ENCODE results near the gene ELFN2.
A peak's percentile ranks its signal among the peaks of the same experiment; 100 is the strongest.

ELFN2 gene

DNA sequence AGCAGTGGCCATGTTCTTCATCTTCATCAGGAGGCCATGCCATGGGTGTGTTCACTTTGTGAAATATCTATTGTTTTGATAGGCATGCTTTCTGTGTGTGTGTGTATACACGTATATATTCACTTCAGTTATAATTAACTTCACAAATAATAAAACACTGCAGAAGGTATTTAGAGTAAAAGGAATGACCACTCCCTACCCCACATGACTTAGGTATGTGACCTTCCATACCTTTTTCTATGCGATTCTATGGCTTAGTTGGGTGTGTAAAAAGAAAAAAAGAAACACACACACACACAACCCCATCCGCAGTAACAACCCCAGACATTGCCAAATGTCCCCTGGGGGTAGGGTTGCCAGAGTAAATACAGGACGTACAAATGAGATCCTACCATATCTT, 73.0 kb downstream of the ELFN2 start:
- DNase-seq = no peak

DNA sequence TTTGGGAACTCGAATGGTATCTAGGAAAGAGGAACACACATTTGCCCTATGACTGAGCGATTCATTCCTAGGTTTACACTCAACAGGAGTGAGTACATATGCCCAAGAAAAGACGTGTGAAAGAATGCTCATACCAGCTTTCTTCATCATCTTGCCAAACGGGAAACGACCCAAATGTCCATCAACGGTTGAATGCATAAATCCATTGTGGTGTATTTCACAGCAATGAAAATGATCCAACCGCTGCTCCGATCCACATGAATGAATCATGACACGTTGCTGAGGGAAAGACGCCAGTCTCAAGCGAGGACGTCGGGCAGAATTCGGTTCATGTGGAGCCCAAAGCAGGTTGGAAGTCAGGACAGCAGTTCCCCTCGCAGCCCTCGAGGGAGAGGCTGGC, 73.4 kb downstream of the ELFN2 start:
- no peak for DNase-seq

DNA sequence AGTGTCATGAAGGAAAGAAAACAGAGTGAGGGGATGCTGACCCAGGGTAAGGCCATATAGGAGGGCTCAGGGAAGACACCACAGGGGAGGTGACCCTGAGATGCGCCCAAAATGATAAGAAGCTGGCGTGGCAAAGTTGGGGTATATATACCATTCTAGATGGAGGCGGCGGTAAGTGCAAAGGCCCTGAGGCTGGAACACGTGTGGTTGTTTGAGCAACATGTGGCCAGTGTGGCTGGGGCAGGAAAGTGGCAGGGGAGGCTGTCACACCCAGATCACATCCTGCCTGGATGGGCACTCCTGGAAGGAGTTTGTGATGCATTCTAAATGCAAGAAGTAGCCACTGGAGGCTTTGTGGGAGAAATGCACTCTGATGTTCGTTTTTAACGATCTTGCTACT, 74.8 kb downstream of the ELFN2 start:
- DNase-seq = no peak

DNA sequence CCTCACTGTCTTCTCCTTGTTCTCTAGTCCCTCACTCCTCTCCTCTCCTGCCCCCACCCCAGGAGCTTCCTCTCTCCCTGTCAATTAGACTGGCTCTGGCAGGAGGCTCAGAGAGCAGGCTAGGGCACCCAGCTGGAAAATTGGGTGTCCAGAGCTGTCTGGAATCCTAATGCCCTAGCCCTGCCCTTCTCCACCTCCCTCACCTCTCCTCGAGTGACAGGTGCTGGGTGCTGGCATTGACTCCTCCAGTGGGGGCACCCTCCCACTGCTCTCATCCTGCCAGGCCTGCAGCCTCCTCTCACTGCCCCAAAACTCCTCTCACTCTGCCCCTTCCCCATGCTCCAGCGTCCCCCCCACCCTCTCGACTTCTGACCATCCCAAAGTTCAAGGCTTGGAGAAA, 76.0 kb downstream of the ELFN2 start:
- DNase-seq = no peak

DNA sequence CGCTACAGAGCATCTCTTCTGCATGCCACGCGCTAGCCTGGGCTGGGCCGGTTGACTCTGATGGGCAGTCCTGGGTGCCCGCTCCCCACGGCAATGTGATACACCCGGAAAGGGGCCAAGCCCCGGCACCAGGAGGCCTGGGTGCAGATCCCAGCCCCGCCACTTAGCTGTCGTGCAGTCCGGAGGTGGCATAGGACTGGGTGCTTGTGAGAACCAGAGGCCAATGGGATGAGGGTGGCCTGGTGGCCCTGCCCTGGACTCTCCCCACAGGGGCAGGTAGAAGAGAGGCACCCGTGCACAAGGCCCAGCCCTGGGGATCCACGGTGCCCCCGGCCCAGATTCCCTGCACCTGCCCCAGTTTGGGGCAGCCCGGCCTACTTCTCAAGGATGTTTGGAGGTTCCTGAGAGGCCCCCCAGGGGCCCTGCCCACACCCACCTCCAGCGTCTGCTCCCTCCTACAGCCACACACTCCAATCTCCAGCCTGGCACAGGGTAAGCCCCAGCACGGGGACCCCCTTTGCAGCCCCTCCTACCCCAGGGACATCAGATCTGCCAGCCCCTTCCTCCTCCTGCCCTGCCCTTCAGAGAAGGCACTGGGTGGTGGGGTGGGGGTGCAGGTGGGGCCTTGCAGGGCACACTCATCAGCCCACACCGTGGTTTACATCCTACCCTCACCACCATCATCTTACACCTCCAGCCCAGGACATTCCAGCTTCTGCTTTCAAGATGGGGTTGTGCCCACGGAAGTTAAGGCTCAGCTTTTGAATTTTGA, 78.0 kb downstream of the ELFN2 start:
- no peak for DNase-seq

DNA sequence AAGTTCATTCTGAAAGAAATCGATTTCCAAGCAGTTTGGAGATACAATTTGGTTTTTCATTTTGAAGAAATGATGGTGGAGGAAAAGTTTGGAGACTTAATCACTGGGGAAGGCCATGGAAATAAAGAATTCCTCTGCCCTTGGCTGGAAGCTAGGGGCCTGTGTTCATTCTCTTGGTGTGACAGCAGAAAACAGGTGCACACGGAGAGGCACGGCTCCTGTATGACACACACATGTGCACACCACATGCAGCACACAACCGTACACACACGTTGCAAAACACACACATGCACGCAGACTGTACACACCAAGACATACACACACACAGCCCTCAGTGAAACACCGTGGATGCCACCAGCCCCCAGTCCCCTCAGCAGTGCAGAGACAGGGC, 80.8 kb downstream of the ELFN2 start:
- DNase-seq = no peak

DNA sequence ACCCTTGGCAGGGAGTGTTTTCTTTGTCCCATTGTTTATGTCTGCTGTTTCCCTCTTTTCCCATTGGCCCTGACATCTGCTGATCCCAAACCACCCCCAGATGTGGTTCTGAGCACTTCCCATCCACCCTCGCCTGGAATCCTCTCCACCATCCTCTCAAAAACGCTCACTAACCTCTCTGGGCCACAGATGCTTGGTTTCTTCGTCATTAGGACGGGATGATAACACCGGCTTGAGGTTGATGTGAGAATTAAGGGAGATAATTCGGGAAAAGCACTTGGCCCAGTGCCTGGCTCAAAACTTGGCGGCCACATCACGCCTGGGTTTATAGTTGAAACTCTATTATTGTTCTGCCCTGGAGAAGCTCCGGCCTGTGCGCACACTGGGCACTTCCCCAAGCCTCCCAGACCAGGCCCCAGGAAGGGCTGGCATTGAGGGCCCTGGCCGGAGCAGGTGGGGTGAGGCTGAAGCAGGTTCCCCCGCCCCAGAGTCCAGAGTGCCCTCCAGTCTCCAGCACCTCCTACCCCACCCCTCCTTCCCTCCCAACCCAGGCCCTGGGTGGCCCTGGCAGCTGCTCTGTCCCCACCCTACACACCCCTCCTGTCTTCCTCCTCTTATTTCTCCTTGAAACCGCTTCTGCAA, 81.3 kb downstream of the ELFN2 start:
- no peak for DNase-seq

DNA sequence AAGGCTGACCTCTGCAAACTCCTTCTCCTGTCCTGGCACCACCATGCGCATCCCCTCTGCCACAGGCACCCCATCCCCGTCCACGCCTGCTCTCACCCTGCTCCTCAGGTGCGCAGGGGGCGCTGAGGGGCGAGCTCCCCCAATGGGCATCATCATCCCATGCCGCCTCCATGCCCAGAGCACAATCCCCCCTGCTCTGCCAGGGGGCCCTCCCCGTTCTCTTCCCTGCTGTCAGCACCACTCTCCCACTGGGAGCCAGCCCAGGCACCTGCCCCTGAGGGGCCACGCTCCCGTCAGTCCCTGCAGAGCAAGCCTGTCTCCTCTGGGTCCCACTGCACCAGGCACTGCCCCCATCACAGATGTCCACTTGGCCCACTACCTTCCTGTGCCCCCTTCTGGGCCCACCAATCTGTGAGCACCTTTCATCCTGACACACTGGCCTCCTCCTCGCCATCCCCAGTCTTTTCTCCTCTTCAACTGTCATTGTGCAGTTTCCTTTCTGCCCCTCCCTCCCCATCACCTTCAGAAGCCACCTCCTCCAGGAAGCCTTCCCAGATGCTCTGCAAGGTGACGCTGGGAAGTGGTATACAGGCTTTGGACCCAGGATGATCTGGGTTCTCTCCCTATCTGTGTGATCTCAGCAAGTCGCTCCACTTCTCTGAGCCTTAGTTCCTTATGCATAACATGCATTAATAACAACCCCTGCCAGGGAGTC, 82.4 kb downstream of the ELFN2 start:
- no peak for DNase-seq

DNA sequence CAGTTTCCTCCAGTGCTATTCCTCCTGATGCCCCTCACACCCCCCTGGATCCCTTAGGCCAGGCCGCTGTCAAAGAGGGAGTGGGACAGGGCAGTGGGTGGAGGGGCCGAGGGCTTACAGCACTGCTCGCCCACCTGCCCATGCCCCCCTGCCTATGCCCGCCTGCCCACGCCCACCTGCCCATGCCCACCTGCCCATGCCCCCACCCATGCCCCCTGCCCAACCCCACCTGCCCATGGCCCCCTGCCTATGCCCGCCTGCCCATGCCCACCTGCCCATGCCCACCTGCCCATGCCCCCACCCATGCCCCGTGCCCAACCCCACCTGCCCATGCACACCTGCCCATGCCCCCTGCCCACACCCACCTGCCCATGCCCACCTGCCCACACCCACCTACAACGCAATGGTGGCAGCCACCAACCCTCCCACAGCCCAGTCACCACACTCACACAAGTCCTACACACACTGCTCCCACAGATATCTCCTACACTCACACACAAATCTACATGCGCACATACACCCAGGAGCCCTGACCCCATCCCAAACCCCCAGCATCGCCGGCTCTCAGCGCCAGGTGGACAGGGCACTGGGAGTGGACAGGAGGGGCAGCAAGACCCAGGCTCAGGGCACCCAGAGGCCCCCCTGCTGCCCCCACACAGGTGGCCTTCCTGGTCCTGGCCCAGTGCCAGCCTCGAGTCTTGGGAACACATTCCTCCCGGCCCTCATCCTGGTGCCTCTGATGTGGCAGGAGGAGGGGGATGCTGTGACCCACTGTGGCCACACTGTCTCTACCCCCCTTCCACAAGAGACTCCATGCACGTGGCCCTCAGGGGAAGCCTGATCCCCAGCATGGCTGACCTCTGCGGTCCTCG, 83.2 kb downstream of the ELFN2 start:
- no peak for DNase-seq

DNA sequence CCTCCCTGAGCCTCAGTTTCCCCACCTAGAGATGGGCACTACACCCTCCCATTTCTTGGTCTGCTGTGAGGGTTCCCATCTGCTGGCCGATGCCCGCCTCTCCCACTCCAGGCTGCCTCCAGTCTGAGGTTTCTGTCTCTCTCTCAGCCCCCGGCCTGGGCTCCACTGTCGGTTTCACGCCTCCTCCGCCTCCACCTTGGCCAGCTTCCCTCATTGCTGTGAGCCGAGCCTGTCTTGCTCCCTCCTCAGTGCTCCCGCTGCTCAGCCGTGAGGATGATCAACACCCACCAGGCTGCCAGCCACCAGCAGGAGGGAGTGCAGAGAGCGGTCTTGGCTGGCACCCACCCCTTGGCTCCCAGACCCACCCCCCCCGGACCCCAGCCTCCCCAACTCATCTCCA, 83.9 kb downstream of the ELFN2 start:
- no peak for DNase-seq

DNA sequence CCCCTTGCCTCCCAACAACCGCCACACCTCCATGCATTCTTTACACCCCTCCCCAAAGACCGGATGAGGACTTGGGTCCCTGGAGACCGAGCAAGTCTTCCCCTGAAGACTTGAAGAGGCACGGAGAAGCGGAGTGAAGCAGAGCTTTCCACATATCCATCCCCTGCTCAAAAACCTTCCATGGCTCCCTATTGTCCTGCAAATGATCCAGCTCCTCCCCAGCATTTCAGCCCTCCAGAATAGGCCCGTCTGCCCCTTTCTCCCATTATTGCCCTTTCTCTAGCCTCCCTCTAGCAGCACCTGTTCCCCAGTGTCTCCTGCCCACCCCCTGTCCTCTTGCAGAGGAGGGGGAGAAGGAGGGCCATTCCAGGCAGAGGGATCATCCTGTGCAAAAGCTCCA, 85.2 kb downstream of the ELFN2 start:
- DNase-seq = no peak

DNA sequence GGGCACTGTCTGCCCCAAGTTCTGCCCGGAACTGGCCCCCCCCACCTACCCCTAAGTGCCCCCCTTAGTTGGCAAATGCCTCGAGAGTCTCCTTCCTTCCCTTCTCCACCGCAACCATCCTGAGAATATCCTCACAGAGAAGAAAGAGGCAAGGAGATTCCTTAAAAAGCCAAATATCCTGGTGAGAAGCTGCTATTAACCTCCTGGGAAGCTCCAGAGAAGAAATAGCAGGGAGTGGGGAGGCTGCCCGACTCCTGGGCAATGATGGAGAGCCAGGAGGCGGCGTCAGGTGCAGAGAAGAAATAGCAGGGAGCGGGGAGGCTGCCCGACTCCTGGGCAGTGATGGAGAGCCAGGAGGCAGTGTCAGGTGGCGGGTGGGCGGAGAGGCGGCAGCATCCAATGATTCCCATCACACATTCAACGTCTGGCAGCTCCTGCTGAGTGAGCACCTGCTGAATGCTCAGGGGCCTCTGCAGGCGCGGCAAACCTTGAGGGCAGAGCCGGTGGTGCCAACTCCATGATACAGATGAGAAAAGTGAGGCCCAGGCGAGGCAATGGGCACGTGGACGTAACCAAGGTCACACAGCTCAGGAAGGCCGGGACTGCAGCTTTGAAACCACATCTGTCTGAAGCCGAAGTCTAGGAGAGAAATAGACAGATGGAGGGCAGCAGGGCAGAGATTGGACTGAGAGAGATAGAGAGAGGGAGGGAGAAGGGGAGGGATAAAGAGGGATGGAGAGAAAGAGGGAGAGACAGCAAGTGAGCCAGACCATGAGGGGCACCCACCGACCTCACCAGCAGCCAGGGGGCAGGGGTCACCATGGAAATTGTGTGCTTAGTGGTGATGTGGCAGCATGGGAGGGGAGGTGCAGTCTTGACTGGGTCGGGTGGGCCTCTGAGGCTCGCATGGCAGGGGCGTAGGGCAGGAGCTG, 86.7 kb downstream of the ELFN2 start:
- peak; percentile 3 for DNase-seq

DNA sequence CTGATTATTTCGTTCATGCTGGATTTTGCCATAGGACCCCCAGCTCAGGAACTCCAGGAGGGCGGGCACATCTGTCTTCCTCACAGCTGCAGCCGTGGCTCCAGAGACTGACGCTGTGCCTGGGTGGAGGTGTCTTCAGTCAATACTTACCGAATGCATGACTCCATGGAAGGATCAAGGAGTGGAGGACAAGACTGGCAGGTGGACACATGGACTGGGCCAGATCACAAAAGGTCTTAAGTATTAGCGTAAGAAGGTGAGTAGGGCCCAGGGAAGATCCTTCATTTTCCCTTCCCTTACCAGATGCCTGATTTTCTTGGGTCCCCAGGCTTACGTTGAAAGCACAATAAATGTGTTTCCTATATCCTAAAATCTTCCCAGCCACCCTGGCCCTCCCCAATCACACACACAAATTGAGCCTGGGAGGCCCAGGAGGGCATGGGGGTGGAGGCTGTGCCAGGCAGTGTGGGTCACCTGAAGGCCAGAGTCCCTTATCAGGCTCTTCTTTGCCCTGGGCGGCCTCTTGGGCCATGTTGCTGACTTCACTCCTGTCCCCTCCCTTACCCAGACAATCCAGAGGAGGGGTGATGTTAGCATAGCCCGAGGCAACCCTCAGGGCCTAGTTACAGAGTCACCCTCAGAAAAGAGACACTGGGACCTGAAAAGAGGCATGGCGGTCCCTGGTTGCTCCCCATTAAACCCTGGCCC, 88.6 kb downstream of the ELFN2 start:
- no peak for DNase-seq

DNA sequence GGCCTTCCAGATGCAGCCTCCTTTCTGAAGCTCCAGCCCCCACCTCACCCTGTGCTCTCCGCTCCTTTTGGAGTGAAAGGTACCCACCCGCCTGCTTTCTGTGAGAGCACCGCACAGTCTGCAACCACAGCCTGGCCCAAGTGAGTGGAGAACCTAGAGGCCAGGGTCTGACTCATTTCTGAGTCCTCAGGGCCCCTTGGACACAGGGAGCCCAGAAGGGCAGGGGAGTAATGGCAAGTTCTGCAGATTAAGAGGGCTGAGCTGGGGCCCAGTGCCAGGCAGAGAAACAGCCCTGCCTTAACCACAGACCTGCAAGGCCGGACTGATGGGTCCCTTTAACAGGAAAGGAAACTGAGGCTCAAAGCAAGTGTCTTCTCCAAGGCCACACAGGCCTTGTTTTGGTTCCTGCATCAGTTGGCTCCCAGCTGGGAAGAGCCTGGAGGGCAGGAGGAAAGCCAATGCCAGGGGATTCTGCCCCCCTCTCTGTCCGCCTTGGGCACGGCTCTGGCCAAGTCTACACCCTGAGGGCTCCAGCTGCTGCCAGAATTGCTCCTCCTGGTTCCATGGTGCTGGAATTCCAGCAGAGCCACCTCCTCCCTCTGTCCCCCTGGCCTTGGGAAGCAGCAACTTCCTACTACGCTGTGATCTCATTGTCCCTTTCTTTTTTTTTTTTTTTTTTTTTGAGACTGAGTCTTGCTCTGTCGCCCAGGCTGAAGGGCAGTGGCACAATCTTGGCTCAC, 89.9 kb downstream of the ELFN2 start:
- no peak for DNase-seq

DNA sequence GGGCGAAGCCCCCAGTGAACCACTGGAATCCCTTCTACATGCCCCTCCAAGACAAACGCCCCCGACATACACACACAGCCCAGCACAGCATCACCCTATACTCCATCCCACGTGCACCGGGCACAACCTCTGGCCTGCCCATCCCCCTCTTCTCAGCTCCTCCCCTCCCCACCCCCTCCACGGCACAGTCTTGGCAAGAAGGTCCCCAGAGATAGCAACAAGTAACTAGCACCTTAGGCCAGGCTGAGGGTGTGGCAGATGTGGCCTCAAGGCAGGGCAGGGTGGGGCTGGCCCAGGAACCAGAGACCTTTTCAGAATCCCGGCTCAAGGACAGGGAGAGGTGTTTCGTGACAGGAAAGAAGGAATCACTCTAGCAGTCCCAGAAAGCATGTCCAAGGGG, 90.7 kb downstream of the ELFN2 start:
- DNase-seq = no peak

DNA sequence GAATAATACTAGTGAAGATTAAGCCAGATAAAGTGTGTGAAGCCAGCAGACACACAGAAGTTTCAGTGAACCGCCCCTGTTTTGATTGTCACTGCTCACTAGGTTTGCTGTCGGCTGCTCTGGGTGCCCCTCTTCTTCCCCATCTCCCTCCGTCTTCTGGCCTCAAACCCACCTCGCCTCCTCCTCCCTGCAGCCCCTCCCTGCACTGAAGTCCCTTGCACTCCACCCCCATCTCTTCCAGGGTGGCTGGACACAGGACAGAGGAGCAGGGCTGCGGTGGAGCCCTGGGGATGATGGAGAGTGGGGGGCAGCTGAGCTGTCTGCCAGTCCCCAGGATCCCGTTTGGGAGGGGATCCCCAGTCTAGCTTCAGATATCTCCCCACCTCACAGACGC, 91.5 kb downstream of the ELFN2 start:
- no peak for DNase-seq

DNA sequence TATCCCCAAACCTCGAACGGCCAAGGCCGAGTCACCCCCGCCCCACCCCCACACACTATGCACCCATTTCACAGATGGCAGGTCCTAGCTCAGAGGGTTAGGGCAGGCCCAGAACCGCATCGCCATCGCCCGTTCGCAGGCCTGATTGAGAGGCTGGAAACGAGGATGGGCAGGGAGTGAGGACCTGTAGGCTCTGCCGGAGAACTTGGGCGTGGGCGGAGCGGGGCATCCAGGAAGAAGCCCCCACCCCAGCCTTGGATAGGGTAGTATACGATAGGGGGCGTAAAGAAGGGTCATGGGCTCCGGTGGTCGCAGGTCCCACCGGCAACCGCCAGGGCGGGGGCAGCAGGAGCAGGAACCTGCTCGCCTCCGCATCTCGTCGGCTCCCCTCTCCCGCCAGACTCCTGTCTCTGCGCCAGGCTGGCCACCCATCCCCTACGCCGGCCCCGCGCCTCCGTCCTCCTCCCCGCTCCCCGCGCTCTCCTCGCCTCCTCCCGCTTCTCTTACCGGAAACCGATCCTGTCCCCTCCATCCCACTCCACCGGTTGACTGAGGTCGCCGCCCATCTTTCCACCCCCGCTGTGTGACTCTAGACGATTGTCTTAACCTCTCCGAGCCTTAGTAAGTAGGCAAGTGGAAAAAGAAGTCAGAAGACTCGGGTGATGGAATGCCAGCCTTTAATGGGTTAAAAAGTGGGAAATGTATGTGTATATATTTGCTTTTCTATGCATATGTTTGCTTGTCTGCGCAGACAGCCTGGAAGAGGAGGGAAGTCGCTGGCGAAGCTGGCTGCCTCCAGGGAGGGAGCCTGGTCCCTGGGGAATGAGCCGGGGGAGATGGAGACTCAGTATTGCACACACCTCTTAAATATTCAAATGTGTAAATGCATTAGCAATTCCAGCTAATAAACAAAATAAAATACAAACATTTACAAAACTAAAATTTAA, 92.1 kb downstream of the ELFN2 start:
- no peak for DNase-seq

DNA sequence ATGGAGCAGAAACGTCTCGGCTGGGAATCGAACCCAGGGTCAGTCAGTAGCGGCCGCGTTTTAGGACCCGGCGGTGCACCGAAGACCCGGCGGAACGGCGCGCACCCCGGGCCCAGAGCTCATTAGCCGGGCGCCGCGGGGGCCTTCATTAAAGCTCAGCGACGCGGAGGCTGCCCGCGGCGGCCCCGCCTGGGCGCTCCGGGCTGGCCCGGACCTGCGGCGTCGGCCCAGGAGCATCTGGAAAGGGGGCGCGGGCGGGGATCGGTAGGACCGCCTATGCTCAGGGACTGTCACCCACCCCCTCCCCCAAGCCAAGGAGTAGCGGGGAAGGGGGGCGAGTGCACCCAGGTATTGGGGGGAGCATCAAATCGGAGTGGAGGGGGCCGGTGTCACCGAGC, 92.8 kb downstream of the ELFN2 start:
- DNase-seq = no peak

DNA sequence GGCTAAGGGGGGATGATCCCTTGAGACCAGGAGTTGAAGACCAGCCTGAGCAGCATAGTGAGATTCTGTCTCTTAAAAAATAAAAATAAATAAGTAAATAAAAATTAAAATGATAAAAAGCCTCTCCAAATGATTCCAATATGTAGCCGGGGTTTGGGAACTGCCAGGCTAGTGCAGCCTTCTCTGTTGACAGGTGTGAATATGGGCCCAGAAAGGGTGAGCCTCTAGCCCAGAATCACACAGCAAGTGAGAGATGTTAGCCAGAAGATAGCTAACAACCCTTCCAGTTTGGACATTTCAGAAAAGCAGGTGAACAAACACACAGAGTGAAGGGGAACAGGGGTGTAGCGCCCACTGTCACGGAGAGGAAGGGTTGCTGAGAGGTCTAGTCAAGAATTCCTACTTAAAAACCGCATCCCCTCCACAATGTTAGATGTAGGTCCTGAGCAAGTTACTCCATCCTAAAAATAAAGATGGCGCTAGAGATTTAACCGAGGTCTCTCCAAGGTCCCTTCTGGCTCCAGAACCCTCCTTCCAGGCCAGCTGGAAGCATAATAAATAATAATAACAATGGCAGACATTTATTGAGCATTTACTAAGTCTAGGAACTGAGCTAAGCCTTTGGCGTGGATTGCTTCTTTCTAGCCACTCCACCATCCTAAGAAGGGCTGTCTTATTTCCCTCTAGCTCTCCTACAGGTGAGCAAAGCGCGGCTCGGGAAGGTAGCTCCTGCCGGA, 93.4 kb downstream of the ELFN2 start:
- no peak for DNase-seq
